Progenitor cell of endocrine pancreas (in vitro differentiated cells): Measurements from ENCODE around the gene TMEM115. TPM values are rescaled to one million over a fixed set of nuclear protein-coding genes. Genes with fewer than 3 reads are reported as not detected.

Source experiments
- DNase-seq: peaks from one replicate; pipeline ENCODE4 v3.0.0; 2021; ENCODE audit warnings: low spot score; ENCODE audit not compliant: unreplicated experiment
- H3K27ac Mint-ChIP-seq: 2 replicates; pipeline ENCODE4 v1.8.0; 2021; ENCODE audit warnings: mild to moderate bottlenecking, moderate library complexity, mixed read lengths
- H3K27me3 Mint-ChIP-seq: 2 replicates; pipeline ENCODE4 v1.8.0; 2021; ENCODE audit warnings: mixed read lengths
- H3K36me3 Mint-ChIP-seq: 2 replicates; pipeline ENCODE4 v1.8.0; 2022; ENCODE audit warnings: mixed read lengths; ENCODE audit not compliant: insufficient read depth
- H3K4me1 Mint-ChIP-seq: 2 replicates; pipeline ENCODE4 v1.8.0; 2021; ENCODE audit warnings: low read depth, mixed read lengths
- H3K4me3 Mint-ChIP-seq: 2 replicates; pipeline ENCODE4 v1.8.0; 2021; ENCODE audit warnings: low read depth, mild to moderate bottlenecking, moderate library complexity, mixed read lengths
- H3K9me3 Mint-ChIP-seq: 2 replicates; pipeline ENCODE4 v1.8.0; 2021; ENCODE audit warnings: low read depth, mixed read lengths
- CTCF ChIP-seq: fragments of 200-600 bp; sonication (generic); IDR thresholded peaks from one replicate; pipeline ENCODE4 v1.5.0; 2021; ENCODE audit warnings: antibody characterized with exemption, mild to moderate bottlenecking; ENCODE audit not compliant: unreplicated experiment
- total RNA-seq: library from RNA; stranded (reverse); gene quantifications from 2 replicates; pipeline ENCODE4 v1.2.1, GENCODE V29; 2021

The TMEM115 gene
- total RNA-seq, 1 donor from 2014 or later: 33.0 TPM

GRCh38 chr3:50364573-50365079, 5.3 kb upstream of the TMEM115 start:
- peaks cover 2% of the 10 kb centered on the region for H3K4me1 Mint-ChIP-seq
- peak overlapping the region; percentile 62 for H3K27ac Mint-ChIP-seq
- no peak for TF ChIP-seq CTCF
- DNase-seq: no peak
- peak overlapping the region; percentile 76 for H3K4me3 Mint-ChIP-seq
- no peaks in the 10 kb centered on the region for H3K36me3 Mint-ChIP-seq
- H3K9me3 Mint-ChIP-seq: no peaks in the 10 kb centered on the region
- peaks cover 4% of the 10 kb centered on the region for H3K27me3 Mint-ChIP-seq

GRCh38 chr3:50359760-50360110, 414 bp upstream of the TMEM115 start:
- no peak for TF ChIP-seq CTCF
- peak overlapping the region; percentile 94 for H3K4me3 Mint-ChIP-seq
- H3K27me3 Mint-ChIP-seq: no peaks in the 10 kb centered on the region
- no peak for DNase-seq
- H3K9me3 Mint-ChIP-seq: no peaks in the 10 kb centered on the region
- no peak overlapping the region for H3K27ac Mint-ChIP-seq
- H3K4me1 Mint-ChIP-seq: peaks cover 27% of the 10 kb centered on the region
- H3K36me3 Mint-ChIP-seq: no peaks in the 10 kb centered on the region

GRCh38 chr3:50358355-50358910, 888 bp downstream of the TMEM115 start:
- Mint-ChIP-seq H3K27me3 (no peaks in the 10 kb centered on the region), H3K27ac (peak overlapping the region; percentile 93), H3K4me3 (peak overlapping the region; percentile 94), H3K4me1 (peaks cover 27% of the 10 kb centered on the region), H3K9me3 (no peaks in the 10 kb centered on the region), H3K36me3 (peaks cover 2% of the 10 kb centered on the region)
- DNase-seq: no peak
- TF ChIP-seq CTCF: no peak

GRCh38 chr3:50357481-50357880, 1.8 kb downstream of the TMEM115 start:
- H3K36me3 Mint-ChIP-seq: peaks cover 2% of the 10 kb centered on the region
- no peak overlapping the region for H3K27ac Mint-ChIP-seq
- TF ChIP-seq CTCF: no peak
- peak overlapping the region; percentile 94 for H3K4me3 Mint-ChIP-seq
- no peaks in the 10 kb centered on the region for H3K9me3 Mint-ChIP-seq
- DNase-seq: no peak
- H3K4me1 Mint-ChIP-seq: peaks cover 27% of the 10 kb centered on the region
- H3K27me3 Mint-ChIP-seq: no peaks in the 10 kb centered on the region

GRCh38 chr3:50356553-50356952, 2.8 kb downstream of the TMEM115 start:
- DNase-seq: no peak
- TF ChIP-seq CTCF: no peak
- H3K27ac Mint-ChIP-seq: no peak overlapping the region
- H3K9me3 Mint-ChIP-seq: no peaks in the 10 kb centered on the region
- no peaks in the 10 kb centered on the region for H3K27me3 Mint-ChIP-seq
- H3K4me1 Mint-ChIP-seq: peaks cover 27% of the 10 kb centered on the region
- peaks cover 2% of the 10 kb centered on the region for H3K36me3 Mint-ChIP-seq
- H3K4me3 Mint-ChIP-seq: peak overlapping the region; percentile 94
